SK-N-SH (cell line): ENCODE data around the gene LINGO3.

Experiments
- POLR2AphosphoS5 ChIP-seq: IDR thresholded peaks from 2 replicates; pipeline ENCODE4 v1.6.1; 2012; ENCODE audit warnings: low read depth, low read length
- TF ChIP-seq, protein P1 (sequence below): fragments of 200-600 bp; sonication (generic); IDR thresholded peaks from 2 replicates; pipeline ENCODE4 v1.6.1; 2017; ENCODE audit warnings: antibody characterized with exemption, mild to moderate bottlenecking, moderate library complexity

DNA sequence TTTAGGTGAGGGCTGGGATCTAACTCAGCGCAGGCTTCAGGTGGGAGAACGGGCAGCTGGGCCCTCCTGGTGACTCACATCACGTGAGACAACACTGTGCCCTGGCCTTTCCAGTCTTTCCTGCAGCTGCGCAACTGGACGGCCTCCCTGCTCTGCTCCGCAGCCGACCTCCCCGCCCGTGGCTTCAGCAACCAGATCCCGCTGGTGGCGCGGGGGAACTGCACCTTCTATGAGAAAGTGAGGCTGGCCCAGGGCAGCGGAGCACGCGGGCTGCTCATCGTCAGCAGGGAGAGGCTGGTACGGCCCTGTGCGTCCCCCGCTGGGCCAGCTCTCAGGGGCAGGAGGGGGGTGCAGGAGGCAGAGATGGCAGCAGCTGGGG, 29.4 kb upstream of the LINGO3 start:
- TF ChIP-seq POLR2AphosphoS5, result no peak
- TF ChIP-seq, protein P1, sequence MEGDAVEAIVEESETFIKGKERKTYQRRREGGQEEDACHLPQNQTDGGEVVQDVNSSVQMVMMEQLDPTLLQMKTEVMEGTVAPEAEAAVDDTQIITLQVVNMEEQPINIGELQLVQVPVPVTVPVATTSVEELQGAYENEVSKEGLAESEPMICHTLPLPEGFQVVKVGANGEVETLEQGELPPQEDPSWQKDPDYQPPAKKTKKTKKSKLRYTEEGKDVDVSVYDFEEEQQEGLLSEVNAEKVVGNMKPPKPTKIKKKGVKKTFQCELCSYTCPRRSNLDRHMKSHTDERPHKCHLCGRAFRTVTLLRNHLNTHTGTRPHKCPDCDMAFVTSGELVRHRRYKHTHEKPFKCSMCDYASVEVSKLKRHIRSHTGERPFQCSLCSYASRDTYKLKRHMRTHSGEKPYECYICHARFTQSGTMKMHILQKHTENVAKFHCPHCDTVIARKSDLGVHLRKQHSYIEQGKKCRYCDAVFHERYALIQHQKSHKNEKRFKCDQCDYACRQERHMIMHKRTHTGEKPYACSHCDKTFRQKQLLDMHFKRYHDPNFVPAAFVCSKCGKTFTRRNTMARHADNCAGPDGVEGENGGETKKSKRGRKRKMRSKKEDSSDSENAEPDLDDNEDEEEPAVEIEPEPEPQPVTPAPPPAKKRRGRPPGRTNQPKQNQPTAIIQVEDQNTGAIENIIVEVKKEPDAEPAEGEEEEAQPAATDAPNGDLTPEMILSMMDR, result no peak; the same call in 1 of the 2 replicates
